DND-41 (cell line): ENCODE data around the gene DBNL.

ENCODE experiments used
- CTCF ChIP-seq: IDR thresholded peaks from 2 replicates; pipeline ENCODE4 v1.5.1; 2012; ENCODE audit warnings: borderline replicate concordance, low read length, moderate library complexity, mild to moderate bottlenecking; ENCODE audit not compliant: poor library complexity, severe bottlenecking; ENCODE audit errors: extremely low read depth
- EZH2 ChIP-seq: IDR thresholded peaks from 3 replicates; pipeline ENCODE4 v1.6.1; 2012; ENCODE audit warnings: borderline replicate concordance, low read depth, mild to moderate bottlenecking, moderate library complexity, low read length, inconsistent platforms; ENCODE audit not compliant: severe bottlenecking

GRCh38 chr7:44043902-44044301 is 600 bp upstream of the DBNL start:
- TF ChIP-seq CTCF (no peak), EZH2 (no peak)
